Activated T-cell treated with anti-CD3 and anti-CD28 coated beads, Interleukin-2, amount 50 U/mL, for 4 hours (primary cell): ENCODE results near the gene TIAM1. TPM values are rescaled to one million over a fixed set of nuclear protein-coding genes. Genes with fewer than 3 reads are reported as not detected.

Source experiments
- ATAC-seq, 2 donors: fragments of 200-7000 bp; cut with Tn5 transposase; one replicate each; pipeline ENCODE4 v1.10.0; 2021
- DNase-seq: peaks from one replicate; pipeline ENCODE4 v3.0.0-alpha.2; 2020
- H3K27me3 Mint-ChIP-seq: one replicate; pipeline ENCODE4 v1.8.0; 2021; ENCODE audit warnings: low read depth, mixed read lengths
- H3K36me3 Mint-ChIP-seq: one replicate; pipeline ENCODE4 v1.8.0; 2022; ENCODE audit warnings: mixed read lengths; ENCODE audit not compliant: insufficient read depth
- H3K4me1 Mint-ChIP-seq: one replicate; pipeline ENCODE4 v1.8.0; 2021; ENCODE audit warnings: low read depth, mixed read lengths
- H3K4me3 Mint-ChIP-seq: one replicate; pipeline ENCODE4 v1.8.0; 2021; ENCODE audit warnings: mild to moderate bottlenecking, moderate library complexity, mixed read lengths
- H3K9me3 Mint-ChIP-seq: one replicate; pipeline ENCODE4 v1.8.0; 2021; ENCODE audit warnings: mixed read lengths
- total RNA-seq, 3 donors: library from RNA; stranded (reverse); gene quantifications; one replicate each; pipeline ENCODE4 v1.2.1, GENCODE V29; 2021

TIAM1 gene, protein sequence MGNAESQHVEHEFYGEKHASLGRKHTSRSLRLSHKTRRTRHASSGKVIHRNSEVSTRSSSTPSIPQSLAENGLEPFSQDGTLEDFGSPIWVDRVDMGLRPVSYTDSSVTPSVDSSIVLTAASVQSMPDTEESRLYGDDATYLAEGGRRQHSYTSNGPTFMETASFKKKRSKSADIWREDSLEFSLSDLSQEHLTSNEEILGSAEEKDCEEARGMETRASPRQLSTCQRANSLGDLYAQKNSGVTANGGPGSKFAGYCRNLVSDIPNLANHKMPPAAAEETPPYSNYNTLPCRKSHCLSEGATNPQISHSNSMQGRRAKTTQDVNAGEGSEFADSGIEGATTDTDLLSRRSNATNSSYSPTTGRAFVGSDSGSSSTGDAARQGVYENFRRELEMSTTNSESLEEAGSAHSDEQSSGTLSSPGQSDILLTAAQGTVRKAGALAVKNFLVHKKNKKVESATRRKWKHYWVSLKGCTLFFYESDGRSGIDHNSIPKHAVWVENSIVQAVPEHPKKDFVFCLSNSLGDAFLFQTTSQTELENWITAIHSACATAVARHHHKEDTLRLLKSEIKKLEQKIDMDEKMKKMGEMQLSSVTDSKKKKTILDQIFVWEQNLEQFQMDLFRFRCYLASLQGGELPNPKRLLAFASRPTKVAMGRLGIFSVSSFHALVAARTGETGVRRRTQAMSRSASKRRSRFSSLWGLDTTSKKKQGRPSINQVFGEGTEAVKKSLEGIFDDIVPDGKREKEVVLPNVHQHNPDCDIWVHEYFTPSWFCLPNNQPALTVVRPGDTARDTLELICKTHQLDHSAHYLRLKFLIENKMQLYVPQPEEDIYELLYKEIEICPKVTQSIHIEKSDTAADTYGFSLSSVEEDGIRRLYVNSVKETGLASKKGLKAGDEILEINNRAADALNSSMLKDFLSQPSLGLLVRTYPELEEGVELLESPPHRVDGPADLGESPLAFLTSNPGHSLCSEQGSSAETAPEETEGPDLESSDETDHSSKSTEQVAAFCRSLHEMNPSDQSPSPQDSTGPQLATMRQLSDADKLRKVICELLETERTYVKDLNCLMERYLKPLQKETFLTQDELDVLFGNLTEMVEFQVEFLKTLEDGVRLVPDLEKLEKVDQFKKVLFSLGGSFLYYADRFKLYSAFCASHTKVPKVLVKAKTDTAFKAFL (N-terminal part only)
- total RNA-seq, result 100 to 1,000 TPM; 103 to 133 (median 132) TPM

DNA sequence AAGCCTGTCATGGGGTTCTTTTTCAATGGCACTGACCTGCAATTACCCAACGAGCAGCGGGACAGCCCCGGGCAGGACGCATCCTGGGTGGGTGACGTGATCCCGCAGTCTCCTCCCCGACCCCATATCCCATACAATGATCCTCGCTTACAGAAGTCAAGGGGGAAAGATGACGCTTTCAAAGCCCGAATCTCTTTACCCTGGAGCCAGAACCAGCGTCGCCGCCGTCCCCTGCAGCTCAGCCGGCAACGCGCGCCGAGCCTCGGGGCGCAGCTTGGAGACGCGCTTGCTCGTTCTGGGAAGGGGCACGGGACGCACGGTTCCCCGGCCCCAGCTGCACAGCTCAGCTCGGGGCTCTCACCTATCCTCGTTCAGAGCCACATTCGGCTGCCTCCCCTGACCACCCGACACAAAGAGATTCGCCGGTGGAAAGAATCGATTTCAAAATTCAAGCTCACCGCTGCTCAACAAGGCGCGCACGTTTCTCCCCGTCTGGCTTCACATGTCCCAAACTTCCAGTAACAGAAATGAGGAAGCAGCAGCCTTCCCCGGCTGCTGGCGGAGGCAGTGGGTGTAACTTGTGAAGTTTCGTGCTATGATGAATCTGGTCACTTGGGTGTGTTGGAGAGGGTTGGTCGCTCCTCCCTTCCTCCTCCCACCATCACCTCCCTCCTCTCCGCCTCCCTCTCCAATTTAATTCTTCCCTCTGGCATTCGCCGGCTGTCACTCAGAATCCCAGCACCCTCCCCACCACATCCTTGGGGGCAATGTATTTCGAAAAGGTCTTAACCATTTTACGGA is at the start of gene TIAM1:
Gene TIAM1, minus strand, starts transcription at position 582 of the 801 bp plus-strand sequence. CDS start 77,289 bp downstream, outside the sequence.
- Mint-ChIP-seq H3K9me3 (no peaks in the 10 kb centered on the region), H3K36me3 (peaks cover 4% of the 10 kb centered on the region), H3K4me3 (peak within 1 kb of the TSS; percentile 93), H3K27me3 (peaks cover 18% of the 10 kb centered on the region), H3K4me1 (peaks cover 61% of the 10 kb centered on the region)
- ATAC-seq (peak; percentile 75), DNase-seq (no peak)

DNA sequence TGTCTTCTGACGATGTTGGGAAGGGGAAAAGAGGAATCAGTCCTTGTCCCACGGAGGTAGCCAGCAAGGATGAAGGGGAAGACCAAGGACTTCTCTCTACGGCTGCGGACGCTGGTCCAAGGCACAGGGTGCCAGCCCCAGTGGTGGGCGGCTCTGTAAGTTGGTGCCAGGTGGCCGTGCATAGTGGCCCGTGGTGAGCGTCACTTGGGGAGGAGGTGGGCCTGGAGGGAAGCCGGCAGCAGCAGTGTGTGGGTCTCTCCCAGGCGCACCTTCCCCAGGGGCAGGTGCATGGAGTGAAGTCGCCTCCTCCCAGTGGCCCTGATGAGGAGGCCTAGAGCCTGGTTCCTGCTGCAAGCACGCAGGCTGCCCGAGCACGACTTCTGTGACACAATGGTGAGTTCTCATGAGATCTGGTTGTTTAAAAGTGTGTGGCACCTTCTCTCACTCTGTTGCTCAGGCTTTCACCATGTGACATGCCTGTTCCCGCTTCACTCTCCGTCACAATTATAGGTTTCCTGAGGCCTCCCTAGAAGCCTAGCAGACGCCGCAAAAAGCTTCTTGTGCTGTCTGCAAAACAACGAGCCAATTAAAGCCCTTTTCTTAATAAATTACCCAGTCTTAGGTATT is 43.6 kb upstream of the TIAM1 start:
- DNase-seq (no peak), ATAC-seq (no peak)
- Mint-ChIP-seq H3K4me1 (no peaks in the 10 kb centered on the region), H3K36me3 (no peaks in the 10 kb centered on the region), H3K27me3 (no peaks in the 10 kb centered on the region), H3K9me3 (no peaks in the 10 kb centered on the region), H3K4me3 (no peak overlapping the region)

DNA sequence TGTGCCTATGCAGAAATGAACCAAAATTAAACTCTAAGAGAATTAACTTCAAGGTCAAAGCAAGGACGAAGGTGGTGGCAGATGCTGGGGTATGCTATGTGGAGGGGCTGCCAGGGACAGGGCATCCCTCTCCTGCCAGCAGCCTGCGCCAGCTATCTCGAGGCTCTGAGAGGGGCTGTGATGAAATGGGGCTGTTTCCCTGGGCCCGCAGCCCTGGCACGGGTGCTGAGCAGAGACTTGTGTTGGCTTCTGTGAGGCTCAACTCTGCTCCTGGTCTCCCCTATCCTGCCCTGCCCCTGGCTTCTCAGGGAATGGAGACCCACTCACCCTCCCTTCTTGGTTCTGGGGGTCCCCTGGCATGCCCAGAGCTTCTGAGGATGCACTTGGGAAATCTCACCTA is 41.9 kb upstream of the TIAM1 start:
- ATAC-seq, result no peak
- Mint-ChIP-seq H3K27me3 (no peaks in the 10 kb centered on the region), H3K9me3 (no peaks in the 10 kb centered on the region)

DNA sequence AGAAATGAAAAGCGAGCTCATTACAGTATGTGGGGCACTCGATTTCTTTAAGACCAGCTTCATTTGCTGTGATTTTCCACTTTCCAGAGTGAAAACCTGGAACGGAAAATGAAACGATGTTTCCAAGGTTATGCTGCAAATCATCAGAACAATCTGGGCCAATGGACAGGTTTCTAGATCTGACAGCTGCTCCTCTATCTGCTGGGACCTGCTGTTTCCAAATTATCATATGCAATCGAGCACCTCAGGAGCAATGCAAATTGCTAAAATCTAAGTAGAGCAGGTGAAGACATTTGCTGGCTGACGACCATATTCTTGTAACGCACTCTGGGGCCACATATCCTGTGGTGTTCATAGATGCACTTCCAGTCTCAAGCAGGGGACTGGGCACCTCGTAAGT is 39.7 kb upstream of the TIAM1 start:
- ATAC-seq (no peak), DNase-seq (no peak)
- H3K4me3 Mint-ChIP-seq, result no peak overlapping the region
- no peaks in the 10 kb centered on the region for H3K9me3 Mint-ChIP-seq
- peaks cover 5% of the 10 kb centered on the region for H3K4me1 Mint-ChIP-seq
- no peaks in the 10 kb centered on the region for H3K27me3 Mint-ChIP-seq
- no peaks in the 10 kb centered on the region for H3K36me3 Mint-ChIP-seq

More for the DNA sequence above, 41.9 kb upstream of the TIAM1 start:
- Mint-ChIP-seq H3K4me3 (no peak overlapping the region), H3K4me1 (peaks cover 5% of the 10 kb centered on the region), H3K36me3 (no peaks in the 10 kb centered on the region)
- DNase-seq, result no peak

DNA sequence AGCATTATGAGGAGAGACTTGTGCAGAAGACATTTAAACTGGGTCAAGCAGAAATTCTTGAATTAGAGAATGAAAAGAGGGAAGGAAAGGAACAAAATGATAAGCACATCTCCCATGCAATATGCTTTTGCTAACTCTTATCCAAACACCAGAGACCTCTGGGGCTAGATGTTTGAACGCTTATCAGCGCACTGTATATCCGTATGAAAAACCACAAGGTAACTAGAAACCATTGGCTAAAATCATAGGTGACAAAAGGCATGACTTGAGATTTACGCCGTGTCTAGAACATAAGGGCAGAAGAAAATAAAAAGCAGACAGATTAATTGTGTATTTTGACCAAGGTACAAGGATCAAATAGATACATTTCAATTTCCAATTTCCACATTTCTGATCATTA is 38.0 kb upstream of the TIAM1 start:
- H3K9me3 Mint-ChIP-seq, result no peaks in the 10 kb centered on the region
- H3K36me3 Mint-ChIP-seq, result no peaks in the 10 kb centered on the region
- no peak overlapping the region for H3K4me3 Mint-ChIP-seq
- DNase-seq (no peak), ATAC-seq (no peak)
- H3K4me1 Mint-ChIP-seq, result peaks cover 5% of the 10 kb centered on the region
- no peaks in the 10 kb centered on the region for H3K27me3 Mint-ChIP-seq

DNA sequence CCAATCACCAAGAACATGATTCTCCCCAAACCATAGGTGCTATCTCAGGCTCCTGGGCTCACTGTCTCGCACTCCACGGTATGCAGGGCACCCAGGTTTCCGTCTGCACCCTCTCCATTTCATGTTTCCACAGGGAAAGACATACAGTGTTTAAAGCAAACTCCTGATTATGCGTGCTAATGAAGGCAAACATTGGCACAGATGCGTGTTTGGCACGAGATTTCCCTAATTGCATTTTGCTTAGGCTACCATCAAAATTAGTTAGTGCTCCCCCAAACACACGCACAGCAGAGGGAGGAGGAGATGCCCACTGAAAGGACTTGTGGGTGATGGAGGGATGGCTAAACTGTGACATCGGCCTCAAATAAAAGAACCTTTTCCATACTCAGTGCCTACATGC is 32.2 kb upstream of the TIAM1 start:
- Mint-ChIP-seq H3K9me3 (no peaks in the 10 kb centered on the region), H3K36me3 (no peaks in the 10 kb centered on the region), H3K4me3 (no peak overlapping the region), H3K4me1 (no peaks in the 10 kb centered on the region), H3K27me3 (no peaks in the 10 kb centered on the region)
- ATAC-seq (no peak), DNase-seq (no peak)

DNA sequence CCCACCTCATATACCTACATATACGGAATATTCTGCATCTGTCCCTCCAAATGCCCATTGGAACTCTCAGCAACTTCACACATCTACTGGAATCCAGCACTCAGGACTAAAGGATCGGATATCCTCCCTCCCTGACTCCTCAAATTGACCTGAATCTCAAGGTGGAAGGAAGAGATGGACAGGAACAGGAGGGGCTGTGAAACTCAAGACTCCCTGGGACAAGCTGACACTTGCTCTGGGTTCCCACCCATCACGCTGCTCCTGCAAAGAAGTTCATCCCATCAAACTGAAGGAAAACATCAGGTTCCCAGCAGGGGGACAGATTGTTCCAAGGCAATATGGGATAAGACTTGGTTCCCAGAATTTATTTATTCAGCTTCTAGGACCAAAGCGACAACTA is 30.3 kb upstream of the TIAM1 start:
- Mint-ChIP-seq H3K36me3 (no peaks in the 10 kb centered on the region), H3K27me3 (no peaks in the 10 kb centered on the region), H3K4me3 (no peak overlapping the region), H3K4me1 (no peaks in the 10 kb centered on the region), H3K9me3 (no peaks in the 10 kb centered on the region)
- ATAC-seq (no peak), DNase-seq (no peak)

DNA sequence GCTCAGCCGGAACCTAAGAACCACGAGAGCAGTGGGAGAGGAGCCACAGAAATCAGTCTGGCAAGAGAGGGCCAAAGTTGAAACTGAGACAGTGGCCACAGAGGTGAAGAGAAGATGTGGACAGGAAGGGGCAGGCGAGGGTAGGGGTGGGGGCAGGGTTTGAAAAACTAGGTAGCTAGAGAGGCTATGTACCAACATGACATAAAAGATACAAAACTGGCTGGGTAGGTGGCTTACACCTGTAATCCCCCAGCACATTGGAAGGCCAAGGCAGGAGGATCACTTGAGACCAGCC is 28.4 kb upstream of the TIAM1 start:
- no peaks in the 10 kb centered on the region for H3K9me3 Mint-ChIP-seq
- H3K36me3 Mint-ChIP-seq, result no peaks in the 10 kb centered on the region
- DNase-seq, result no peak
- peaks cover 3% of the 10 kb centered on the region for H3K4me1 Mint-ChIP-seq
- no peak overlapping the region for H3K4me3 Mint-ChIP-seq
- H3K27me3 Mint-ChIP-seq, result no peaks in the 10 kb centered on the region
- ATAC-seq, result no peak

DNA sequence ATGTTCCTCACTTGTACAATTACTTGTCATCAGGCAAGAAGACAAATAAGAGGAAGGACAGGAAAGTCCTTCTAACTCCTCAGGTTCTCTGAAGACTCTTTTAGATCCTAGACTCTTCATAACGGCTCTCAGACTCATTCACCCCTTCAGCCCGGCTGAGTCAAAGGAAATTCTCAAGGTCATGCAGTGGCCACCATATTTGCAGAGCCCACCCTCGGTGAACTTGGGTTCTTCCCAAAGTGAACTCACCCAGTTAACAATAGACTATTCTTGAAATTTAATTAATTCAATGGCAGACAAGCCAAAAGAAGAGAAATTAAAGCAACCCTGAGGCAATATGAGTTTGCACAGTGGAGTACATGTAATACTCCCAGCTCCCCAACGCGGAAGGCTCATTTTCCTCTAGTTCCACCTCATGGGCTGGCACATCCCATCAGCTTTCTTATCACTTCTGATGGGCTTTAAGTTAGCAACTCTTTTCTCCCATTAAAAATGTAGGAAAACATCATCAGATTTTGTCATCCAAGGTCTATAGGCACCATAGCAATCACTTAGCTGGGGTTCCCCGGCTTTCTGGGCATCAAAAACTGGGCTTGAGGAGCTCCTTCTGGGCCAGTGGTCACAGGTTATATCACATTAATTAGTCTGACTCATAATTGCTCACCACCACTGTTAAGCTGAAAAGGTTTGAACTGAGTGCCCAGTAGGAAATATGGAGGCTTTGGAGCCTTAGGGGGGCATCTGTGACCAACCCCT is 27.8 kb upstream of the TIAM1 start:
- DNase-seq, result no peak
- H3K4me1 Mint-ChIP-seq, result peaks cover 3% of the 10 kb centered on the region
- H3K27me3 Mint-ChIP-seq, result no peaks in the 10 kb centered on the region
- H3K4me3 Mint-ChIP-seq, result no peak overlapping the region
- H3K9me3 Mint-ChIP-seq, result no peaks in the 10 kb centered on the region
- ATAC-seq, result no peak
- no peaks in the 10 kb centered on the region for H3K36me3 Mint-ChIP-seq

DNA sequence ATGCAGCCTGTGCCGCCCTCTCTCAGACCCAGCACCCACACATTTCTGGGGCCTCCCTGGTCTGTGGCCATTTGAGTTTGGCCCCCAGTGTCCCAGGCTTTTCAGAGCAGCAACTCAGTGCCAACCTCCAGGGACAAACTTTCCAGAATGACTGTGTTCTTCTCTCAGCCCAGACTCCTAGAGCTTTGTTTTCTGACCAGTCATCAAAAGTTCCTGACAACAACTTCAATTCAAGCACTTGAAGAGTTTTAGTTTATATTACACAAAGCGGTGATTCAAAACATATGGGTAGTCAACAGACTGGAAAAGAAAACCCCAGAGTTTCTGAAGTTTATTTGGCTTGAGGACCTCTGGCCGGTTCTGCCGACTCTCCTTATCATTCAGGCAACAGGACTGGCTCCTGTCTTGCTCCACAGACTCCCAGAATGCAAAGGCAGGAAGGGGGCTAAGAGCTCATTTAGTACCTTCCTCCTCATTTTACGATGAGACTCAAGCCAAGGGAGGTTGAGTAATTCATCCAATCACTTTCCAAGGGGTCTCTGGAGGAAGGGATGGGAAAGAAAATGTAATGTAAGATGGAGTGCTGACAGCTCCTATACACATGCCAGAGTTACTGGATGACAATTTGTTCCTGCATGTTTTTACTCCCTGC is 27.0 kb upstream of the TIAM1 start:
- no peaks in the 10 kb centered on the region for H3K27me3 Mint-ChIP-seq
- no peaks in the 10 kb centered on the region for H3K36me3 Mint-ChIP-seq
- H3K9me3 Mint-ChIP-seq, result no peaks in the 10 kb centered on the region
- no peak for DNase-seq
- H3K4me3 Mint-ChIP-seq, result no peak overlapping the region
- H3K4me1 Mint-ChIP-seq, result peaks cover 5% of the 10 kb centered on the region
- ATAC-seq, result no peak

DNA sequence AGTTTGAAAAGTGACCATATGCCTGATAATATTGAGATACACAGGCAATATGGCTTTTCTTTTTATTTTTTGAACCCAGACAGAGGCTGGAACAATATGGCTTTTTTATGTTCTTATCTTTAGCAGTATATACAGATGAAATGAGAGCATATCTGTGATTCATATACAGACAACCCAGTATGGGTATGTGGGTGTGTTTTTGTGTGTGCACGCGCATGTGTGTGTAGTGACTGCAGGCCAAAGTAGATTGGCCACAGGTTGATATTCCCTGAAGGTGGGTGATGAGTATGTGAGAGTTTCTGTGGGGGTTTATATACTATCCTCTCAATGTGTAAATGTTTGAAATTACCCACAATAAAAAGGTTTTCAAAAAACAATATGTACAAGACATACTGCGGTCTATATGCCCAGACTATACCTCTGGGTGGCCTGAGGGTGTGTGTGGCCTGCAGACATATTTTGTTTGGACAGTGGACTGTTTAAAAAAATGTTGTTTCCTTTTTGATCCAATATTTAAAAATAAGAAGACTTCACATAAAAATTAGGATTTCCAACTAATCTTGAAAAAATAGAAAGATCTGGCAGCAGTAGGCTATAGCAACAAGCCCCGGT is 26.3 kb upstream of the TIAM1 start:
- Mint-ChIP-seq H3K27me3 (no peaks in the 10 kb centered on the region), H3K9me3 (no peaks in the 10 kb centered on the region), H3K4me1 (peaks cover 5% of the 10 kb centered on the region), H3K4me3 (no peak overlapping the region), H3K36me3 (no peaks in the 10 kb centered on the region)
- DNase-seq (no peak), ATAC-seq (peak in 1 of 2 donors; percentile 48)

DNA sequence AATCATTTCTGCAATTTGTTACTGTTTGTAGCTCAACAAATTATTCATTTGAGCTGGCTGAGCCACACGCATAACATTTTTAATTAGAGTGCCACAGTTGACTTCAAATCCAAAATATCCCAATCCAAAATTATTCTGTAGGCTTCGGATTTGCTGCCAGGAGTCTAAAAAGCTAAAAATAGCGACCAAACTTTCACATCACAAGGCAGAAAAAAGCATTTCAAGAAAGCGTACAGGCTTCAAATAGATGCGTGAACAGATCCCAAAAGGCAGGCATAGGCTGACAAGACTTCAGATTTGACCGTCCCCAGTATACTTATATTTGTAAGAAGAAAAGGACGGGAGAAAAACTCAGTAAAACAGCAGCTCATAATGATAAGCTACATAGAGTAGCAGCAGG is 24.3 kb upstream of the TIAM1 start:
- H3K36me3 Mint-ChIP-seq, result no peaks in the 10 kb centered on the region

More for the DNA sequence above, 24.3 kb upstream of the TIAM1 start:
- peaks cover 23% of the 10 kb centered on the region for H3K4me1 Mint-ChIP-seq
- no peaks in the 10 kb centered on the region for H3K9me3 Mint-ChIP-seq
- DNase-seq (no peak), ATAC-seq (no peak)
- H3K27me3 Mint-ChIP-seq, result no peaks in the 10 kb centered on the region
- H3K4me3 Mint-ChIP-seq, result no peak overlapping the region
